Measurements from ENCODE around the gene TP53I3.

DNA sequence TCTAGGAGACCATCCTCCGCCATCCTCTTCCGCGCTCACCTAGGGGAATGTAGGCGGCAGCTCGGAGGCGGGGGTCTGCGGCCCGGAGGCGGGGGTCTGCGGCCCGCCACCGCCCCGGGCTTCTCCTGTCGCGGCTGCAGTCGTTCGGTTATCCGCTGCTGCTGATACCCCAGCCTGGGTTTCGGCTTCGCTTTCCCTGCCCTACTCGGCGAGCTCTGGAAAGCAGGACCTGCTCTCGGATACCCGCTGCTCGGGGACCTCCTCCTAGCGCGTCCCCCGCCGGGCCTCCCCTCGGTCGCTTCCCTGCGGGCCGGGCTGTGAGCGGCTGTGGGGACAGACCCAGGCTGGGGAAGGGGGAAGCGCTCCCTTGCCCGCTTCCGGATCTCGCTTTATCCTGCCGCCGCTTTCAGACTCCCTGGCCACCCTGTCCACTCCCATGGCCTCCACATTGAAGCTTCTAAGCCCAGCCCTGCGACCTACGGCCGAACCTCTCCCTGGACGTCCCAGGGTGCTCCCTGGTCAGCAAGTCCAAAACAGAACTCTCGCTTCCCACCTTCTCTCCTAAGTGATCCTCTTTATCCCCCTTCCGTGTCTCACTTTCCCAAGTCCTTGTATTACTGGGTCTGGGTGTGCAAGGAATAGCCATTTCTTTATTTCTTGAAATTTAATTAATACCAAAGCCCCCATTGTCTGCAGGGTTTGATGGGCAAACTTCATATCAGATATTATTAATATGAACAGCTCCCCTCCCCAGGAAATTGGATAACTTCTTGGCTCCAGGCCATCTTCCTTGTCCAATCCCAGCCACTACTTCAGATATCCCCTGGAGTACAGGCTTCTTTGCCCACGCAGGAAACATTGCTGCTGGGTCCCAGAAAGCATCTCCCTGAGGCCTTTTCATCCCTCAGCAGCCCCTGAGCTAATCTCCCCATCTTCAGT lies 34.3 kb downstream of the TP53I3 start:
- TF ChIP-seq, protein P1, sequence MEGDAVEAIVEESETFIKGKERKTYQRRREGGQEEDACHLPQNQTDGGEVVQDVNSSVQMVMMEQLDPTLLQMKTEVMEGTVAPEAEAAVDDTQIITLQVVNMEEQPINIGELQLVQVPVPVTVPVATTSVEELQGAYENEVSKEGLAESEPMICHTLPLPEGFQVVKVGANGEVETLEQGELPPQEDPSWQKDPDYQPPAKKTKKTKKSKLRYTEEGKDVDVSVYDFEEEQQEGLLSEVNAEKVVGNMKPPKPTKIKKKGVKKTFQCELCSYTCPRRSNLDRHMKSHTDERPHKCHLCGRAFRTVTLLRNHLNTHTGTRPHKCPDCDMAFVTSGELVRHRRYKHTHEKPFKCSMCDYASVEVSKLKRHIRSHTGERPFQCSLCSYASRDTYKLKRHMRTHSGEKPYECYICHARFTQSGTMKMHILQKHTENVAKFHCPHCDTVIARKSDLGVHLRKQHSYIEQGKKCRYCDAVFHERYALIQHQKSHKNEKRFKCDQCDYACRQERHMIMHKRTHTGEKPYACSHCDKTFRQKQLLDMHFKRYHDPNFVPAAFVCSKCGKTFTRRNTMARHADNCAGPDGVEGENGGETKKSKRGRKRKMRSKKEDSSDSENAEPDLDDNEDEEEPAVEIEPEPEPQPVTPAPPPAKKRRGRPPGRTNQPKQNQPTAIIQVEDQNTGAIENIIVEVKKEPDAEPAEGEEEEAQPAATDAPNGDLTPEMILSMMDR (IDR thresholded peaks at IDR 0.05), result no peak
- TF ChIP-seq POLR2A (IDR thresholded peaks at IDR 0.05), result no peak

Measured in breast epithelium (tissue), 3 donors.